H1 (cell line): ENCODE data around the gene AATK. TPM values are rescaled to one million over a fixed set of nuclear protein-coding genes. Genes with fewer than 3 reads are reported as not detected.
A peak's percentile ranks its signal among the peaks of the same experiment; 100 is the strongest.

Experiments used
- ATF3 ChIP-seq: IDR thresholded peaks from 2 replicates; pipeline ENCODE4 v1.6.1; 2011; ENCODE audit warnings: low read depth, mild to moderate bottlenecking, low read length; ENCODE audit not compliant: insufficient read depth
- CHD1 ChIP-seq: IDR thresholded peaks from 2 replicates; pipeline ENCODE4 v1.6.1; 2012; ENCODE audit warnings: low read depth, low read length, improper control_type of control experiment
- CREB1 ChIP-seq: IDR thresholded peaks from 2 replicates; pipeline ENCODE4 v1.6.1; 2012; ENCODE audit warnings: inconsistent platforms
- CTCF ChIP-seq, 3 experiments: IDR thresholded peaks; 1 replicate in 2 of 3; 2 replicates in 1 of 3; pipeline versions ENCODE4 v1.5.1 to v1.6.1; 2011; ENCODE audit warnings: low read length in 3 of 3, mild to moderate bottlenecking in 3 of 3, inconsistent platforms in 2 of 3, low read depth in 1 of 3, moderate library complexity in 1 of 3; ENCODE audit not compliant: insufficient read depth in 1 of 3; ENCODE audit errors: control extremely low read depth in 1 of 3
- E2F6 ChIP-seq: IDR thresholded peaks from 2 replicates; pipeline ENCODE4 v1.6.1; 2012; ENCODE audit warnings: inconsistent platforms
- EZH2 ChIP-seq: fragments of 200-600 bp; sonication (generic); IDR thresholded peaks from 2 replicates; pipeline ENCODE4 v1.7.1; 2012; ENCODE audit warnings: low read depth, mild to moderate bottlenecking, moderate library complexity, low read length, inconsistent platforms; ENCODE audit not compliant: severe bottlenecking
- FOSL1 ChIP-seq: IDR thresholded peaks from 2 replicates; pipeline ENCODE4 v1.6.1; 2011; ENCODE audit warnings: mild to moderate bottlenecking, low read depth, low read length, moderate library complexity; ENCODE audit not compliant: insufficient read depth
- GABPA ChIP-seq: IDR thresholded peaks from 2 replicates; pipeline ENCODE4 v1.6.1; 2011; ENCODE audit warnings: mild to moderate bottlenecking, low read length, moderate library complexity, borderline replicate concordance; ENCODE audit not compliant: insufficient read depth
- HDAC6 ChIP-seq: IDR thresholded peaks from one replicate; pipeline ENCODE4 v1.7.1; 2012; ENCODE audit warnings: low read depth, mild to moderate bottlenecking, inconsistent platforms, low read length, moderate library complexity
- KDM5A ChIP-seq: fragments of 200-600 bp; IDR thresholded peaks from 2 replicates; pipeline ENCODE4 v1.7.1; 2012; ENCODE audit warnings: mild to moderate bottlenecking, low read length, inconsistent platforms, mixed read lengths
- POLR2A ChIP-seq, 2 experiments: IDR thresholded peaks; 1 replicate in 1 of 2; 2 replicates in 1 of 2; pipeline ENCODE4 v1.6.1; 2011; ENCODE audit warnings: low read depth in 2 of 2, low read length in 2 of 2, mild to moderate bottlenecking in 2 of 2; ENCODE audit errors: control extremely low read depth in 1 of 2
- RAD21 ChIP-seq, 2 experiments: IDR thresholded peaks in 1 of 2; conservative IDR thresholded peaks in 1 of 2; 2 replicates each; pipeline ENCODE4 v1.6.1; 2011; ENCODE audit warnings: low read depth in 2 of 2, low read length in 2 of 2, improper control_type of control experiment in 1 of 2, inconsistent platforms in 1 of 2, mild to moderate bottlenecking in 1 of 2, moderate library complexity in 1 of 2
- RBBP5 ChIP-seq: IDR thresholded peaks from 2 replicates; pipeline ENCODE4 v1.7.1; 2012; ENCODE audit warnings: low read depth, mild to moderate bottlenecking, inconsistent platforms, low read length, moderate library complexity, borderline replicate concordance
- RFX5 ChIP-seq: IDR thresholded peaks from 2 replicates; pipeline ENCODE4 v1.6.1; 2011; ENCODE audit warnings: low read depth, low read length, improper control_type of control experiment, borderline replicate concordance
- RNF2 ChIP-seq: fragments of 200-900, 300-1000 bp; sonication (generic); IDR thresholded peaks from 2 replicates; pipeline ENCODE4 v1.7.1; 2016; ENCODE audit warnings: borderline replicate concordance, low read depth, mild to moderate bottlenecking, antibody characterized with exemption, low read length; ENCODE audit not compliant: poor library complexity, severe bottlenecking; ENCODE audit errors: missing control alignments
- RXRA ChIP-seq: IDR thresholded peaks from 2 replicates; pipeline ENCODE4 v1.6.1; 2011; ENCODE audit warnings: low read depth, mild to moderate bottlenecking, low read length, moderate library complexity; ENCODE audit not compliant: insufficient read depth
- SIN3A ChIP-seq, 2 experiments: IDR thresholded peaks in 1 of 2; conservative IDR thresholded peaks in 1 of 2; 2 replicates each; pipeline ENCODE4 v1.6.1; 2011 to 2012; ENCODE audit warnings: low read length in 2 of 2, improper control_type of control experiment in 1 of 2, low read depth in 1 of 2, mild to moderate bottlenecking in 1 of 2
- SP2 ChIP-seq: IDR thresholded peaks from 2 replicates; pipeline ENCODE4 v1.6.1; 2012; ENCODE audit warnings: mild to moderate bottlenecking, low read length, inconsistent platforms
- polyA plus RNA-seq, 7 experiments: library from polyadenylated mRNA; depleted of rRNA in 3 of 7; stranded (reverse) in 5 of 7; unstranded in 2 of 7; fragments of >200 nt in 5 of 7; fragments of 200-250 nt in 2 of 7; gene quantifications; 1 replicate in 5 of 7; 2 replicates in 1 of 7; 4 replicates in 1 of 7; pipeline versions ENCODE4 v1.2.1 to v1.2.3, GENCODE V29; 2011 to 2013; ENCODE audit warnings: missing spikeins in 2 of 7, mixed read lengths in 2 of 7
- total RNA-seq: library from RNA; stranded (reverse); fragmentation: NEBNext Ultra II Directional; extraction: Animal tissue kit (Norgen Biotek cat#: 25700); gene quantifications from 2 replicates; pipeline ENCODE4 v1.2.1, GENCODE V29; 2021

Gene AATK
- total and polyA plus RNA-seq, 2 of the 8 experiments (the other 6 are each of a cell fraction or from before 2014, with no cell fraction given) = 1.7 to 3.5 TPM

DNA sequence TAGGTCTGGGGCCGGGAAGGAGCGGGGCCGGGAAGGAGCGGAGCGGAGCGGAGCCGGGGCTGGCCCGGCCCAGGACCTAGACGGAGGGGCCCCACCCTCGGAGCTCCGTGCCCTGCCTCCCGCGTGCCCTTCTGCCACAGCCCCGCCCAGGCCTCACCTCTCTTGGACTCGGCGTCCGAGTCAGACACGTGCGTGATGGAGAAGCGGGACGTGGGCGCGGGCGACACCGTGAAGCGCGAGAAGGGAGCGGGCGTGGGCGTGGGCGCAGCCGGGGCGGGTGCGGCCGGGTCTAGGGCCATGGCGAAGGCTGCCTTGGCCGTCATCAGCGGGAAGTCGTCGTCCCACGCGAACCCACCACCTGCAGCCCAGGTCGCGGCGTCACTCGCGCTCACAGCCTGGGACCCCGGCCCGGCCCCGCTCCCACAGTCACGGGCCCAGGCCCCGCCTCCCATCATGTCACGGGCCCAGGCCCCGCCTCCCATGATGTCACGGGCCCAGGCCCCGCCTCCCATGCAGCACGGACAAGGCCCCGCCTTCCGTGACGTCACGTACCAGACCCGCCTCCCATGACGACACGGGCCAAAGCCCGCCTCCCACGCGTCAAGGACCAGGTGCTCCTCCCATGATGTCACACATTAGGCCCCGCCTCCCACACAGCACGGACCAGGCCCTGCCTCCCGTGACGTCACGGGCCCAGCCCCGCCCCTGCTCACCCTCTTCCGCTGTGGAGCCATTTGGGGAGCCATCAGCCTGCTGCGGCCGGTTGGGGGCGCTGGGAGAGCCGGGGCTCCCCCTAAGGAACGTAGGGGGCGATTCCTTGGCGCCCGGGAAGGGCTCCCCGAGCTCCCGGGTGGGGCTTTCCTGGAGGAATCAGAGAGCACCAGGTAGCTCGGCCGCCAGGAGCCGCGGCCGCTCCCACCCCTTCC lies 46.5 kb downstream of the AATK start (continued):
- TF ChIP-seq RBBP5 (peak; percentile 51; the same call in 1 of the 2 replicates), CHD1 (no peak), CTCF (IDR thresholded peaks at IDR 0.05; ENCODE audit: control extremely low read depth in 1 of 3, insufficient read depth in 1 of 3, low read depth in 1 of 3, low read length in 3 of 3) (peak; percentile 32 to 54 (median 50)), FOSL1 (no peak), KDM5A (no peak), RFX5 (peak; percentile 16; the same call in 1 of the 2 replicates), POLR2A (IDR thresholded peaks at IDR 0.05; ENCODE audit: control extremely low read depth in 1 of 2, low read depth in 2 of 2, low read length in 2 of 2) (0 out of 3 replicates have a peak, but pooled peaks of 1 of the 2 experiments have one; percentile 22), RXRA (no peak), CREB1 (peak; percentile 99), SIN3A (conservative IDR thresholded peaks at IDR 0.05 in 1 of 2, IDR thresholded peaks at IDR 0.05 in 1 of 2; ENCODE audit: low read depth in 1 of 2, low read length in 2 of 2) (no peak), GABPA (peak; percentile 13; the same call in 1 of the 2 replicates), RNF2 (no peak), HDAC6 (no peak), ATF3 (no peak), RAD21 (IDR thresholded peaks at IDR 0.05 in 1 of 2, conservative IDR thresholded peaks at IDR 0.05 in 1 of 2; ENCODE audit: low read depth in 2 of 2, low read length in 2 of 2) (peak; percentile 19 to 30; a peak in 2 of 4 replicates), E2F6 (no peak), EZH2 (no peak), SP2 (no peak)
